ENCODE results near the gene UBE2L3.

DNA sequence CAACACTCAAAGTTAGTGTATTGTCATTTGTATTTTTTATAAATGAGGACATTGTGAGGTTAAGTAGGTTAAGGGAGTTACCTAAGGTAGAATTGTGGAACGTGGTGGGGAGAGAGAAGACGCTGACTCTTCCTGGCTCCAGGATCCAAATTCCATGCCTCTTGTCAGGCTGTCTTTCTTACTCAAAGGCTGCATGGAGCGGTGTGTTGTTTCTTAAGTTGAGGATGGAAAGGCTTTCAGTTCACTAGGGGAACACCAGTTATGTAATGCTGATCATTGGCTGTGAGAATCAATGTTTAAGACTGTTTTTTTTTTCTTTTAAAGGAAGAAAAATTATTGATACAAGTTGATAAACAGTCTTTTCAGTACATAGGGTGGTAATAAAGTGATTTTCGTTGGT is 2.9 kb downstream of the UBE2L3 start:
- TF ChIP-seq, protein P1, sequence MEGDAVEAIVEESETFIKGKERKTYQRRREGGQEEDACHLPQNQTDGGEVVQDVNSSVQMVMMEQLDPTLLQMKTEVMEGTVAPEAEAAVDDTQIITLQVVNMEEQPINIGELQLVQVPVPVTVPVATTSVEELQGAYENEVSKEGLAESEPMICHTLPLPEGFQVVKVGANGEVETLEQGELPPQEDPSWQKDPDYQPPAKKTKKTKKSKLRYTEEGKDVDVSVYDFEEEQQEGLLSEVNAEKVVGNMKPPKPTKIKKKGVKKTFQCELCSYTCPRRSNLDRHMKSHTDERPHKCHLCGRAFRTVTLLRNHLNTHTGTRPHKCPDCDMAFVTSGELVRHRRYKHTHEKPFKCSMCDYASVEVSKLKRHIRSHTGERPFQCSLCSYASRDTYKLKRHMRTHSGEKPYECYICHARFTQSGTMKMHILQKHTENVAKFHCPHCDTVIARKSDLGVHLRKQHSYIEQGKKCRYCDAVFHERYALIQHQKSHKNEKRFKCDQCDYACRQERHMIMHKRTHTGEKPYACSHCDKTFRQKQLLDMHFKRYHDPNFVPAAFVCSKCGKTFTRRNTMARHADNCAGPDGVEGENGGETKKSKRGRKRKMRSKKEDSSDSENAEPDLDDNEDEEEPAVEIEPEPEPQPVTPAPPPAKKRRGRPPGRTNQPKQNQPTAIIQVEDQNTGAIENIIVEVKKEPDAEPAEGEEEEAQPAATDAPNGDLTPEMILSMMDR (optimal IDR thresholded peaks at IDR 0.05 in 1 of 3, IDR thresholded peaks at IDR 0.05 in 1 of 3, conservative IDR thresholded peaks at IDR 0.05 in 1 of 3; ENCODE audit: extremely low read depth in 1 of 3, insufficient read depth in 2 of 3, low read length in 3 of 3), result no peak
- TF ChIP-seq EZH2 (IDR thresholded peaks at IDR 0.05; ENCODE audit: low read length), result no peak
